Epithelial cell of proximal tubule (primary cell): ENCODE results near the gene CACNA1S. TPM values are rescaled to one million over a fixed set of nuclear protein-coding genes. Genes with fewer than 3 reads are reported as not detected.

ENCODE experiments used
- DNase-seq: peaks from one replicate; pipeline ENCODE4 v3.0.0-alpha.2; 2011; ENCODE audit warnings: low read depth
- H3K4me3 ChIP-seq: 2 replicates; pipeline ENCODE4 v1.5.1; 2011; ENCODE audit warnings: low read depth, mild to moderate bottlenecking, low read length
- CTCF ChIP-seq: conservative IDR thresholded peaks from 2 replicates; pipeline ENCODE4 v1.5.1; 2012; ENCODE audit warnings: low read depth, mild to moderate bottlenecking, low read length
- total RNA-seq: library from RNA; depleted of rRNA; stranded (reverse); fragments of >200 nt; gene quantifications from 2 replicates; pipeline ENCODE4 v1.2.3, GENCODE V29; 2015

The CACNA1S gene
- total RNA-seq, 1 donor from 2014 or later = not detected

- no peak for TF ChIP-seq CTCF
- DNase-seq = no peak
Observed at GRCh38 chr1:201153474-201154388, 41.5 kb upstream of the CACNA1S start.

GRCh38 chr1:201149400-201149799 lies 37.2 kb upstream of the CACNA1S start:
- no peak for DNase-seq
- TF ChIP-seq CTCF = peak; percentile 71
- H3K4me3 ChIP-seq = no peak overlapping the region

More at GRCh38 chr1:201153474-201154388, 41.5 kb upstream of the CACNA1S start:
- peak overlapping the region; percentile 78 for H3K4me3 ChIP-seq

- H3K4me3 ChIP-seq = no peak overlapping the region
- no peak for DNase-seq
- no peak for TF ChIP-seq CTCF
Observed at GRCh38 chr1:201147396-201148015, 35.3 kb upstream of the CACNA1S start.

- no peak for TF ChIP-seq CTCF
- no peak for DNase-seq
- H3K4me3 ChIP-seq = no peak overlapping the region
Observed at GRCh38 chr1:201146626-201147390, 34.6 kb upstream of the CACNA1S start.

- no peak for DNase-seq
- H3K4me3 ChIP-seq = no peak overlapping the region
- TF ChIP-seq CTCF = no peak
Observed at GRCh38 chr1:201145816-201146215, 33.6 kb upstream of the CACNA1S start.

GRCh38 chr1:201145132-201145531 lies 32.9 kb upstream of the CACNA1S start:
- no peak for TF ChIP-seq CTCF
- no peak for DNase-seq
- no peak overlapping the region for H3K4me3 ChIP-seq
